H1 (cell line): Measurements from ENCODE around the gene IKZF1. TPM values are rescaled to one million over a fixed set of nuclear protein-coding genes. Genes with fewer than 3 reads are reported as not detected.

ENCODE experiments used
- CTCF ChIA-PET: fragments of 300-600 bp; sonication (Branson Sonifier 250); formaldehyde crosslinking; loops from one replicate; lab custom pipeline; 2021; ENCODE audit not compliant: partially characterized antibody; lab: Charles Lee
- POLR2A ChIA-PET: fragments of 300-600 bp; sonication (Branson Sonifier 250); formaldehyde crosslinking; loops from one replicate; lab custom pipeline; 2021; ENCODE audit warnings: inconsistent platforms; ENCODE audit not compliant: partially characterized antibody; lab: Charles Lee
- DNase-seq, 2 experiments: peaks; one replicate each; pipeline versions ENCODE4 v3.0.0 to v3.0.0-alpha.2; 2010 to 2022; ENCODE audit warnings: low spot score in 2 of 2, low read depth in 1 of 2, mixed read lengths in 1 of 2
- FAIRE-seq: peaks from 2 replicates; lab custom pipeline; 2011; peaks lifted over from hg19 to GRCh38; lab: Jason Lieb, UNC
- H2AFZ ChIP-seq: 2 replicates; pipeline ENCODE4 v1.8.1; 2012; ENCODE audit warnings: low read length, inconsistent platforms
- H2AK5ac ChIP-seq: 2 replicates; pipeline ENCODE4 v1.6.1; 2013; ENCODE audit warnings: low read depth, low read length
- H2BK120ac ChIP-seq: replicated peaks from 2 replicates; pipeline ENCODE3; 2013; ENCODE audit warnings: low read depth, low read length, inconsistent platforms
- H2BK12ac ChIP-seq: 2 replicates; pipeline ENCODE4 v1.6.1; 2013; ENCODE audit warnings: low read depth, low read length
- H2BK15ac ChIP-seq: 2 replicates; pipeline ENCODE4 v1.6.1; 2013; ENCODE audit warnings: low read length
- H2BK20ac ChIP-seq: 2 replicates; pipeline ENCODE4 v1.6.1; 2013; ENCODE audit warnings: low read length
- H2BK5ac ChIP-seq: 2 replicates; pipeline ENCODE4 v1.6.1; 2013; ENCODE audit warnings: low read depth, low read length
- H3K14ac ChIP-seq: 2 replicates; pipeline ENCODE4 v1.6.1; 2013; ENCODE audit warnings: inconsistent platforms; ENCODE audit not compliant: insufficient read length
- H3K18ac ChIP-seq: 2 replicates; pipeline ENCODE4 v1.6.1; 2013; ENCODE audit warnings: low read length; ENCODE audit errors: extremely low read depth
- H3K23ac ChIP-seq: 2 replicates; pipeline ENCODE4 v1.6.1; 2013; ENCODE audit warnings: inconsistent platforms; ENCODE audit not compliant: insufficient read length
- H3K23me2 ChIP-seq: 2 replicates; pipeline ENCODE4 v1.6.1; 2013; ENCODE audit warnings: low read depth, low read length
- H3K27ac ChIP-seq: 2 replicates; pipeline ENCODE4 v1.6.1; 2011; ENCODE audit warnings: low read depth, low read length, inconsistent platforms
- H3K27me3 ChIP-seq, 4 experiments: replicated peaks in 1 of 4; 1 replicate in 1 of 4; 2 replicates in 3 of 4; pipeline versions ENCODE4 v1.6.1 to v1.8.1; 2011 to 2013; ENCODE audit warnings: low read length in 3 of 4, mild to moderate bottlenecking in 3 of 4, inconsistent platforms in 2 of 4, mixed read lengths in 2 of 4, moderate library complexity in 1 of 4; ENCODE audit not compliant: control insufficient read depth in 3 of 4, insufficient read depth in 3 of 4; ENCODE audit errors: extremely low read depth in 1 of 4
- H3K36me3 ChIP-seq, 4 experiments: 2 replicates each; pipeline versions ENCODE4 v1.6.1 to v1.8.1; 2011 to 2013; ENCODE audit warnings: mild to moderate bottlenecking in 4 of 4, low read length in 3 of 4, moderate library complexity in 2 of 4, control low read depth in 1 of 4, inconsistent platforms in 1 of 4; ENCODE audit not compliant: insufficient read depth in 4 of 4, control insufficient read depth in 2 of 4
- H3K4ac ChIP-seq: replicated peaks from 2 replicates; pipeline ENCODE3; 2013; ENCODE audit warnings: low read length, low read depth, mixed read lengths, inconsistent platforms; ENCODE audit not compliant: insufficient read length
- H3K4me1 ChIP-seq, 4 experiments: replicated peaks in 1 of 4; 1 replicate in 1 of 4; 2 replicates in 3 of 4; pipeline versions ENCODE4 v1.6.1 to v1.8.1; 2011 to 2013; ENCODE audit warnings: low read length in 3 of 4, inconsistent platforms in 2 of 4, mixed read lengths in 1 of 4; ENCODE audit not compliant: insufficient read depth in 4 of 4, control insufficient read depth in 3 of 4
- H3K4me2 ChIP-seq, 2 experiments: 2 replicates each; pipeline versions ENCODE4 v1.6.1 to v1.8.1; 2011 to 2013; ENCODE audit warnings: low read depth in 2 of 2, low read length in 2 of 2, control low read depth in 1 of 2, inconsistent platforms in 1 of 2, mild to moderate bottlenecking in 1 of 2; ENCODE audit not compliant: insufficient read depth in 1 of 2
- H3K4me3 ChIP-seq, 4 experiments: fragments of 200-600, 300-600 bp in 1 of 4; sonication (generic), shearing (Covaris generic), sonication (Bioruptor Twin) in 1 of 4; 2 replicates each; pipeline versions ENCODE4 v1.5.1 to v1.8.1; 2011 to 2016; ENCODE audit warnings: low read length in 4 of 4, low read depth in 3 of 4, control low read depth in 2 of 4, inconsistent platforms in 2 of 4, mild to moderate bottlenecking in 2 of 4, mixed read lengths in 1 of 4, moderate library complexity in 1 of 4; ENCODE audit not compliant: insufficient read depth in 2 of 4; ENCODE audit errors: extremely low read depth in 1 of 4
- H3K56ac ChIP-seq: replicated peaks from 2 replicates; pipeline ENCODE3; 2013; ENCODE audit warnings: low read depth, mild to moderate bottlenecking, mixed read lengths, low read length, inconsistent platforms; ENCODE audit not compliant: insufficient read length
- H3K79me1 ChIP-seq: 2 replicates; pipeline ENCODE4 v1.6.1; 2013; ENCODE audit warnings: low read depth, low read length, control low read depth
- H3K79me2 ChIP-seq, 2 experiments: 2 replicates each; pipeline versions ENCODE4 v1.6.1 to v1.8.1; 2012 to 2013; ENCODE audit warnings: low read length in 2 of 2, mild to moderate bottlenecking in 2 of 2, inconsistent platforms in 1 of 2; ENCODE audit not compliant: insufficient read depth in 2 of 2, control insufficient read depth in 1 of 2
- H3K9ac ChIP-seq, 4 experiments: replicated peaks in 1 of 4; 1 replicate in 1 of 4; 2 replicates in 3 of 4; pipeline versions ENCODE4 v1.6.1 to v1.8.1; 2011 to 2013; ENCODE audit warnings: low read depth in 3 of 4, low read length in 3 of 4, control low read depth in 2 of 4, mild to moderate bottlenecking in 2 of 4, moderate library complexity in 2 of 4, inconsistent platforms in 1 of 4; ENCODE audit errors: extremely low read depth in 1 of 4
- H3K9me3 ChIP-seq, 2 experiments: 2 replicates each; pipeline versions ENCODE4 v1.6.1 to v1.8.1; 2012 to 2013; ENCODE audit warnings: mild to moderate bottlenecking in 2 of 2, moderate library complexity in 2 of 2, control low read depth in 1 of 2, inconsistent platforms in 1 of 2, low read depth in 1 of 2, low read length in 1 of 2, mixed read lengths in 1 of 2; ENCODE audit not compliant: insufficient read depth in 2 of 2
- H4K20me1 ChIP-seq, 2 experiments: replicated peaks in 1 of 2; 2 replicates each; pipeline versions ENCODE3 to v1.8.1; 2011 to 2013; ENCODE audit warnings: inconsistent platforms in 2 of 2, low read length in 2 of 2, mild to moderate bottlenecking in 1 of 2; ENCODE audit not compliant: insufficient read depth in 2 of 2, control insufficient read depth in 1 of 2
- H4K5ac ChIP-seq: 2 replicates; pipeline ENCODE4 v1.6.1; 2013; ENCODE audit warnings: low read length, low read depth, mixed read lengths, inconsistent platforms; ENCODE audit not compliant: insufficient read length
- H4K8ac ChIP-seq: 2 replicates; pipeline ENCODE4 v1.8.0; 2013; ENCODE audit warnings: mild to moderate bottlenecking, moderate library complexity, low read length, inconsistent platforms; ENCODE audit not compliant: insufficient read depth; ENCODE audit errors: extremely low read depth
- H4K91ac ChIP-seq: replicated peaks from 2 replicates; pipeline ENCODE3; 2013; ENCODE audit warnings: low read length, mixed read lengths, inconsistent platforms; ENCODE audit not compliant: insufficient read length
- CEBPB ChIP-seq: IDR thresholded peaks from 2 replicates; pipeline ENCODE4 v1.6.1; 2012; ENCODE audit warnings: low read depth, low read length
- CHD1 ChIP-seq: IDR thresholded peaks from 2 replicates; pipeline ENCODE4 v1.6.1; 2012; ENCODE audit warnings: low read depth, low read length, improper control_type of control experiment
- CREB1 ChIP-seq: IDR thresholded peaks from 2 replicates; pipeline ENCODE4 v1.6.1; 2012; ENCODE audit warnings: inconsistent platforms
- GTF2F1 ChIP-seq: IDR thresholded peaks from 2 replicates; pipeline ENCODE4 v1.6.1; 2012; ENCODE audit warnings: low read depth, low read length, improper control_type of control experiment, borderline replicate concordance
- KDM1A ChIP-seq: fragments of 200-600, 300-600 bp; sonication (generic); IDR thresholded peaks from 2 replicates; pipeline ENCODE4 v1.7.1; 2016; ENCODE audit warnings: mild to moderate bottlenecking, low read length, borderline replicate concordance
- SRF ChIP-seq: IDR thresholded peaks from 2 replicates; pipeline ENCODE4 v1.6.1; 2011; ENCODE audit warnings: mild to moderate bottlenecking, low read depth, low read length, moderate library complexity
- TCF12 ChIP-seq: IDR thresholded peaks from 2 replicates; pipeline ENCODE4 v1.6.1; 2011; ENCODE audit warnings: low read depth, mild to moderate bottlenecking, low read length
- WGBS, 2 experiments: shearing (Covaris generic) in 1 of 2; methylation state at CpG; one replicate each; pipeline versions ENCODE4 v1.1.6 to v1.1.7; 2013 to 2015; ENCODE audit warnings: low lambda C conversion rate in 2 of 2, mixed read lengths in 2 of 2, inconsistent platforms in 1 of 2, low coverage in 1 of 2, missing lambda C conversion rate in 1 of 2; ENCODE audit not compliant: insufficient replicate concordance in 2 of 2, insufficient coverage in 1 of 2, insufficient read length in 1 of 2; ENCODE audit errors: extremely low coverage in 1 of 2, missing lambda C conversion rate in 1 of 2; 5-methylcytosine and 5-hydroxymethylcytosine counted together
- polyA plus RNA-seq, 7 experiments: library from polyadenylated mRNA; depleted of rRNA in 3 of 7; stranded (reverse) in 5 of 7; unstranded in 2 of 7; fragments of >200 nt in 5 of 7; fragments of 200-250 nt in 2 of 7; gene quantifications; 1 replicate in 5 of 7; 2 replicates in 1 of 7; 4 replicates in 1 of 7; pipeline versions ENCODE4 v1.2.1 to v1.2.3, GENCODE V29; 2011 to 2013; ENCODE audit warnings: missing spikeins in 2 of 7, mixed read lengths in 2 of 7
- total RNA-seq: library from RNA; stranded (reverse); fragmentation: NEBNext Ultra II Directional; extraction: Animal tissue kit (Norgen Biotek cat#: 25700); gene quantifications from 2 replicates; pipeline ENCODE4 v1.2.1, GENCODE V29; 2021
- TF ChIP-seq, protein P1 (sequence below): IDR thresholded peaks from 2 replicates; pipeline ENCODE4 v1.6.1; 2012; ENCODE audit warnings: low read length, inconsistent platforms
- TF ChIP-seq, protein P2 (sequence below): IDR thresholded peaks from 2 replicates; pipeline ENCODE4 v1.6.1; 2012; ENCODE audit warnings: inconsistent platforms

Gene IKZF1
- total and polyA plus RNA-seq, 2 of the 8 experiments (the other 6 are each of a cell fraction or from before 2014, with no cell fraction given) = 0.74 to 1.5 TPM

DNA sequence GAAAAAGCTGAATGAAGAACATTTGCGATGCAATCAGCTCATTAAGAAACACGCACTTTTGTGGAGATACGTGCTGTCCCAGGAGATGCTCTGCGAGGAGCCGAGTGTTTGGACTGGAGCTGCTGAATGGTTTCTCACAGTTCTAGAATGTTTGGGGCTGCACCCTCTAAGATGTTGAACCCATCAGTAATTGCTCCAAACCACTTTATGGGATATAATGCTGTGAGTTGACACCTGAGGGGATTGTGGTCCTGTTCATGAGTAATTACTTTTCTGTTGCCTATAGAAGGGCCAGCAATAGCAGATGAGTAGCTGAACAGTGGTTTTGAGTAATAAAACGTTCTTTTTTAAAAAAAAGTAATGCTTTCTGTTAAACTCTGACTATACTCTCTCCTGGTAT, 63.1 kb downstream of the IKZF1 start:
- H2BK120ac ChIP-seq = no peak overlapping the region
- no peaks in the 10 kb centered on the region for H3K79me1 ChIP-seq
- no peak overlapping the region for H4K5ac ChIP-seq
- H3K23ac ChIP-seq = no peak overlapping the region
- 88% methylated on average over 6 of the region's 6 CpGs; no CpG with 5 or more reads in 1 of the 2 experiments for WGBS, 2 experiments
- no peaks in the 10 kb centered on the region for H3K23me2 ChIP-seq
- no peak overlapping the region for H4K91ac ChIP-seq
- no peak overlapping the region for H3K4ac ChIP-seq
- H2AFZ ChIP-seq = no peak overlapping the region
- H3K36me3 ChIP-seq = no peaks in the 10 kb centered on the region
- no peaks in the 10 kb centered on the region for H3K27me3 ChIP-seq
- no peak overlapping the region for H2BK20ac ChIP-seq
- H3K18ac ChIP-seq = no peak overlapping the region
- H3K4me2 ChIP-seq = no peak overlapping the region
- no peak overlapping the region for H3K27ac ChIP-seq
- H3K79me2 ChIP-seq = no peaks in the 10 kb centered on the region
- ChIA-PET CTCF (interaction anchor here (0.8 to 7.8 kb wide), 23 partner anchors 9 to 921 kb away, joined by 3 to 99 read pairs (median 6); partner anchors contain the start of gene ZPBP), POLR2A (no interaction called here)
- no peak overlapping the region for H2AK5ac ChIP-seq
- H3K9ac ChIP-seq = no peak overlapping the region
- DNase-seq (no peak), FAIRE-seq (no peak)
- H3K14ac ChIP-seq = no peak overlapping the region
- no peak overlapping the region for H2BK15ac ChIP-seq
- no peaks in the 10 kb centered on the region for H4K20me1 ChIP-seq
- H2BK5ac ChIP-seq = no peak overlapping the region
- H3K56ac ChIP-seq = no peak overlapping the region
- H3K4me1 ChIP-seq = no peaks in the 10 kb centered on the region
- H4K8ac ChIP-seq = no peak overlapping the region
- H3K9me3 ChIP-seq = no peaks in the 10 kb centered on the region
- H3K4me3 ChIP-seq = no peak overlapping the region
- TF ChIP-seq, protein P1, sequence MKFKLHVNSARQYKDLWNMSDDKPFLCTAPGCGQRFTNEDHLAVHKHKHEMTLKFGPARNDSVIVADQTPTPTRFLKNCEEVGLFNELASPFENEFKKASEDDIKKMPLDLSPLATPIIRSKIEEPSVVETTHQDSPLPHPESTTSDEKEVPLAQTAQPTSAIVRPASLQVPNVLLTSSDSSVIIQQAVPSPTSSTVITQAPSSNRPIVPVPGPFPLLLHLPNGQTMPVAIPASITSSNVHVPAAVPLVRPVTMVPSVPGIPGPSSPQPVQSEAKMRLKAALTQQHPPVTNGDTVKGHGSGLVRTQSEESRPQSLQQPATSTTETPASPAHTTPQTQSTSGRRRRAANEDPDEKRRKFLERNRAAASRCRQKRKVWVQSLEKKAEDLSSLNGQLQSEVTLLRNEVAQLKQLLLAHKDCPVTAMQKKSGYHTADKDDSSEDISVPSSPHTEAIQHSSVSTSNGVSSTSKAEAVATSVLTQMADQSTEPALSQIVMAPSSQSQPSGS = no peak
- TF ChIP-seq SRF (no peak), GTF2F1 (no peak), CREB1 (no peak), CHD1 (no peak), TCF12 (no peak), CEBPB (no peak), KDM1A (no peak)
- TF ChIP-seq, protein P2, sequence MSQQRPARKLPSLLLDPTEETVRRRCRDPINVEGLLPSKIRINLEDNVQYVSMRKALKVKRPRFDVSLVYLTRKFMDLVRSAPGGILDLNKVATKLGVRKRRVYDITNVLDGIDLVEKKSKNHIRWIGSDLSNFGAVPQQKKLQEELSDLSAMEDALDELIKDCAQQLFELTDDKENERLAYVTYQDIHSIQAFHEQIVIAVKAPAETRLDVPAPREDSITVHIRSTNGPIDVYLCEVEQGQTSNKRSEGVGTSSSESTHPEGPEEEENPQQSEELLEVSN = no peak
- no peak overlapping the region for H2BK12ac ChIP-seq
